Measurements from ENCODE around the gene SERPINH1.

The SERPINH1 gene

DNA sequence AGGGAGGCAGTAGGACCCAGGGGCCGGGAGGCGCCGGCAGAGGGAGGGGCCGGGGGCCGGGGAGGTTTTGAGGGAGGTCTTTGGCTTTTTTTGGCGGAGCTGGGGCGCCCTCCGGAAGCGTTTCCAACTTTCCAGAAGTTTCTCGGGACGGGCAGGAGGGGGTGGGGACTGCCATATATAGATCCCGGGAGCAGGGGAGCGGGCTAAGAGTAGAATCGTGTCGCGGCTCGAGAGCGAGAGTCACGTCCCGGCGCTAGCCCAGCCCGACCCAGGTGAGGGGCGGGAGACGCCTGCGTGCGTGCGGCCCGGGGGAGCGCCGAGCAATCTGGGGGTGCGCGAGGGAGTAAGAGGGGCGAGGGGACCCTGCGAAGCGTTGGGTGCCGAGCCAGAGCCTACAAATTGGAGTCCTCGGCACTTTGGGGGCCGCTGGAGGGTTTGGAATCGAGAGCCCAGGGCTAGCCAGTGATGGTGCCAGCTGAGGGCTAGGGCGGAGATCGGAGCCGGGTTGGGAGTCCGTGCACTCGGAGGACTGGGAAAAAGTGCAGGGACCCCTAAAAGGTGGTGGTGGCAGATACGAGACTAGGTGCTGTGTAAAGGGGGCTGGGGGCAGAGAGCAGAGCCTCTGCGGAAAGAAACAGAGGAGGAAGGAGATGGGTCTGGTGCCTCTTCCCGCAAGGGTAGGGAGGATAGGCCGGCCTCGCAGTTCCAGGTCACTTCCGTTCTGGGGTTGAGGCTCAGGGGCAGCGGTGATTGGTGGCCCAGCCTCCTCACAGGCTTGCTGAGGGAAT is at the start of gene SERPINH1:
Gene SERPINH1 (plus strand): TSS at position 206 of the 788 bp plus-strand sequence. CDS start 4,097 bp downstream, outside the sequence.
- H3K4me3 ChIP-seq (ENCODE audit: low read depth, low read length), result peak within 1 kb of the TSS; percentile 94
- H3K27ac ChIP-seq, result peak within 1 kb of the TSS; percentile 90
- peak; percentile 84 for DNase-seq
- H3K36me3 ChIP-seq (replicated peaks), result peaks cover 24% of the 10 kb centered on the region
- TF ChIP-seq, protein P1, sequence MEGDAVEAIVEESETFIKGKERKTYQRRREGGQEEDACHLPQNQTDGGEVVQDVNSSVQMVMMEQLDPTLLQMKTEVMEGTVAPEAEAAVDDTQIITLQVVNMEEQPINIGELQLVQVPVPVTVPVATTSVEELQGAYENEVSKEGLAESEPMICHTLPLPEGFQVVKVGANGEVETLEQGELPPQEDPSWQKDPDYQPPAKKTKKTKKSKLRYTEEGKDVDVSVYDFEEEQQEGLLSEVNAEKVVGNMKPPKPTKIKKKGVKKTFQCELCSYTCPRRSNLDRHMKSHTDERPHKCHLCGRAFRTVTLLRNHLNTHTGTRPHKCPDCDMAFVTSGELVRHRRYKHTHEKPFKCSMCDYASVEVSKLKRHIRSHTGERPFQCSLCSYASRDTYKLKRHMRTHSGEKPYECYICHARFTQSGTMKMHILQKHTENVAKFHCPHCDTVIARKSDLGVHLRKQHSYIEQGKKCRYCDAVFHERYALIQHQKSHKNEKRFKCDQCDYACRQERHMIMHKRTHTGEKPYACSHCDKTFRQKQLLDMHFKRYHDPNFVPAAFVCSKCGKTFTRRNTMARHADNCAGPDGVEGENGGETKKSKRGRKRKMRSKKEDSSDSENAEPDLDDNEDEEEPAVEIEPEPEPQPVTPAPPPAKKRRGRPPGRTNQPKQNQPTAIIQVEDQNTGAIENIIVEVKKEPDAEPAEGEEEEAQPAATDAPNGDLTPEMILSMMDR (IDR thresholded peaks at IDR 0.05; ENCODE audit: low read depth, low read length, missing control alignments), result no peak
- no peaks in the 10 kb centered on the region for H3K27me3 ChIP-seq (replicated peaks)
- in situ Hi-C loops (cut with HindIII; ENCODE audit: low pct_ligation_motif_present, low sequenced_read_pairs), result no loop called here

DNA sequence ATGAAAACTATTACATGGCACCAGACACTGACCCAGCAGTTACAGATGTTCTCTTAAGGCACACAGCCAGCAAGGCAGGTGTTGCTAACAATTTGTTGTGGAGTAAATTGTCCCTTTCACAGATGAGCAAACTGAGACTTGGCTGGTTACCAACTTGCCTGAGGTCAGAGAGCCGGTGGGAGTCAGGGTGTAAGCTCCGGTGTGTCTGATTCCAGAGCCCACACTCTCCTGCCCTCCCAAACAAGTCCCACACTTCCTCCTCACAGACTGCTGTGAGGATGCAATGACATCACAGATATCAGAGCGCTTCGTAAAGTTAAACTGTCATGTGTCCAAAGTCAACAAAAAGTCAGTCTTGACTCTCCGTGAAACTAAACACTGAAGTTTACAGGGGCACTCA is 48.8 kb upstream of the SERPINH1 start:
- H3K4me3 ChIP-seq (ENCODE audit: low read depth, low read length), result no peak overlapping the region
- peak; percentile 65 for DNase-seq
- in situ Hi-C loops (cut with HindIII; ENCODE audit: low pct_ligation_motif_present, low sequenced_read_pairs), result loop anchor here (10.0 kb wide), 1 partner anchor 68 kb away; no protein-coding TSS in a partner anchor
- no peaks in the 10 kb centered on the region for H3K27me3 ChIP-seq (replicated peaks)
- TF ChIP-seq, protein P1 (IDR thresholded peaks at IDR 0.05; ENCODE audit: low read depth, low read length, missing control alignments), result no peak
- no peaks in the 10 kb centered on the region for H3K36me3 ChIP-seq (replicated peaks)
- no peak overlapping the region for H3K27ac ChIP-seq

DNA sequence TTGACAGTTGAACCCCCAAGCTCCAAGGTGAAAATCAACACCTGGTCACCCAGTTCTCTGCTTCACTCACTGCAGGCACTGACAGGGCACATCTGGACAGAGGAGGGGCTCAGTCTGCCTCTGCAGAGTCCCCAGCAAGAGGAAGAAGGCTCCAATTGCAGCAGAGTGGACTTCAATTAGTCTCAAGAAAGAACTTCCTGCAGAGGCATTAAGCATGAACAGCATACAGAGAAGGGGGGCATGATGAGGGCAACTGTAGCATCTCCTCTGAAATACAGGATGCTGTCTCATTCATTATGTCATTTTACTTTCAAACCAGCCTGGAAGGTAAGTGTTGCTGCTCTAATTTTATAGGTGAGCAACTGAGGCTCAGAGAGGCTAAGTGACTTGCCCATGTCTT is 47.5 kb upstream of the SERPINH1 start:
- no peak overlapping the region for H3K27ac ChIP-seq
- DNase-seq, result no peak
- no peaks in the 10 kb centered on the region for H3K36me3 ChIP-seq (replicated peaks)
- TF ChIP-seq, protein P1 (IDR thresholded peaks at IDR 0.05; ENCODE audit: low read depth, low read length, missing control alignments), result no peak
- in situ Hi-C loops (cut with HindIII; ENCODE audit: low pct_ligation_motif_present, low sequenced_read_pairs), result loop anchor here (10.0 kb wide), 1 partner anchor 70 kb away; no protein-coding TSS in a partner anchor
- no peak overlapping the region for H3K4me3 ChIP-seq (ENCODE audit: low read depth, low read length)
- no peaks in the 10 kb centered on the region for H3K27me3 ChIP-seq (replicated peaks)

DNA sequence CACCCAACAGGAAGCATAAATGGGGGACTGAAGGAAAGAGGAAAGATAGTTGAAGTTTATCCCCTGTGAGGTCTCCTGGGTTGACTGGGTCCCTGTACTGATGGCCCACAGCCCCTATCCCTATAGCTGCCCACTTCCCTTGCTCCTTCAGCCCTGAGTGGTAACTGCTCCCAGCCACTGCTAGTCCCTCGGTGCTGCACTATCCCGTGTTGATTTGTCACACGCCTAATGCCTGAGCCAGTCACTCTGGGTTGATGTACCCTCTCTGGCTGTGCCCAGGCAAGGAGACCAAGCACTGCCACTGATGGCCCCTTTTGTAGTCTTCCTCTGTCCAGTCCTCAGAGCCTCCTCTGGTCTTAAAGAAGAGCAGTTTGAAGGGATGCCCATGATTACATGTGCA is 45.9 kb upstream of the SERPINH1 start:
- Histone ChIP-seq H3K27ac (no peak overlapping the region), H3K4me3 (ENCODE audit: low read depth, low read length) (no peak overlapping the region), H3K36me3 (replicated peaks) (no peaks in the 10 kb centered on the region), H3K27me3 (replicated peaks) (no peaks in the 10 kb centered on the region)
- TF ChIP-seq, protein P1 (IDR thresholded peaks at IDR 0.05; ENCODE audit: low read depth, low read length, missing control alignments), result no peak
- in situ Hi-C loops (cut with HindIII; ENCODE audit: low pct_ligation_motif_present, low sequenced_read_pairs), result loop anchor here (10.0 kb wide), 1 partner anchor 71 kb away; no protein-coding TSS in a partner anchor
- DNase-seq, result no peak

DNA sequence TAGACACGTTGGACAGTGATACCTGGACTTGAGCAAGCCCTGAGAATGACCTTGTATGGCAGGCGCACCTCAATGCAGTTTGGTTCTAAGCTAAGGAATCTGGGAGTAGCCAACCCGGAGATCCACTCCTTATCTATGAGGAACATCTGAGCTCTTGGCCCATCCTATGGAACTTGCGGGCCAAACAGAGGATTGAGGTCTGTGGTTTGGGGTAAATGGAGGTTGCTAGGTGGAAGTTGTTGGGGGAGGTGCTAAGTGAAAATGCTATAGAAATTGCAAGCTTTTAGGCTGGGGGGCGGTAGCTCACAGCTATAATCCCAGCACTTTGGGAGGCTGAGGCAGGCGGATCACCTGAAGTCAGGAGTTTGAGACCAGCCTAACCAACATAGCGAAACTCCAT is 45.2 kb upstream of the SERPINH1 start:
- DNase-seq, result no peak
- Histone ChIP-seq H3K36me3 (replicated peaks) (no peaks in the 10 kb centered on the region), H3K4me3 (ENCODE audit: low read depth, low read length) (no peak overlapping the region), H3K27me3 (replicated peaks) (no peaks in the 10 kb centered on the region), H3K27ac (no peak overlapping the region)
- in situ Hi-C loops (cut with HindIII; ENCODE audit: low pct_ligation_motif_present, low sequenced_read_pairs), result loop anchor here (10.0 kb wide), 1 partner anchor 72 kb away; no protein-coding TSS in a partner anchor
- TF ChIP-seq, protein P1 (IDR thresholded peaks at IDR 0.05; ENCODE audit: low read depth, low read length, missing control alignments), result no peak

Data from brain microvascular endothelial cell (primary cell).